K562 (cell line): ENCODE data around the gene ZNF609. TPM values are rescaled to one million over a fixed set of nuclear protein-coding genes. Genes with fewer than 3 reads are reported as not detected.

Experiments
- ARID1B ChIP-seq: fragments of 450-650 bp; IDR thresholded peaks from 2 replicates; pipeline ENCODE4 v1.6.1; 2016; ENCODE audit warnings: antibody characterized with exemption, mild to moderate bottlenecking, inconsistent platforms
- BRF1 ChIP-seq: IDR thresholded peaks from 3 replicates; pipeline ENCODE4 v1.6.1; 2011; ENCODE audit warnings: borderline replicate concordance, mild to moderate bottlenecking; ENCODE audit not compliant: insufficient read length; ENCODE audit errors: extremely low read depth
- ESRRA ChIP-seq: fragments of 450-650 bp; IDR thresholded peaks from 2 replicates; pipeline ENCODE4 v1.6.1; 2014; ENCODE audit warnings: low read depth, mild to moderate bottlenecking, moderate library complexity, borderline replicate concordance
- FOSL1 ChIP-seq: fragments of 200-800 bp; sonication (Bioruptor generic); conservative IDR thresholded peaks from 2 replicates; pipeline ENCODE4 v1.6.1; 2016; ENCODE audit warnings: missing genetic modification characterization, missing compliant biosample characterization
- FOXP1 ChIP-seq: sonication (generic); formaldehyde crosslinking; IDR thresholded peaks from 2 replicates; pipeline ENCODE4 v1.8.0; 2022; ENCODE audit warnings: mild to moderate bottlenecking, missing genetic modification reagents
- HNRNPUL1 ChIP-seq: fragments of 200-400 bp; formaldehyde crosslinking; IDR thresholded peaks from 2 replicates; pipeline ENCODE4 v1.6.1; 2017; ENCODE audit warnings: low read length
- IFI16 ChIP-seq: fragments of 250-450 bp; sonication (Bioruptor Pico); IDR thresholded peaks from 2 replicates; pipeline ENCODE4 v2.1.2; 2022; ENCODE audit warnings: mild to moderate bottlenecking, inconsistent platforms
- MCM5 ChIP-seq: fragments of 450-650 bp; IDR thresholded peaks from 2 replicates; pipeline ENCODE4 v1.6.1; 2016; ENCODE audit warnings: low read depth
- NFE2 ChIP-seq: IDR thresholded peaks from 2 replicates; pipeline ENCODE4 v1.6.1; 2014; ENCODE audit warnings: antibody characterized with exemption, low read depth
- NR2F6 ChIP-seq: fragments of 450-650 bp; formaldehyde crosslinking; IDR thresholded peaks from 2 replicates; pipeline ENCODE4 v1.4.0; 2020; ENCODE audit warnings: mild to moderate bottlenecking
- PML ChIP-seq: IDR thresholded peaks from 2 replicates; pipeline ENCODE4 v1.6.1; 2012; ENCODE audit warnings: low read length, inconsistent platforms
- SMARCE1 ChIP-seq: fragments of 450-650 bp; IDR thresholded peaks from 2 replicates; pipeline ENCODE4 v1.7.1; 2016; ENCODE audit warnings: mild to moderate bottlenecking
- STAT5A ChIP-seq: IDR thresholded peaks from 2 replicates; pipeline ENCODE4 v1.6.1; 2012; ENCODE audit warnings: low read length, inconsistent platforms, borderline replicate concordance
- TCF3 ChIP-seq: sonication (generic); formaldehyde crosslinking; IDR thresholded peaks from 2 replicates; pipeline ENCODE4 v1.4.0; 2020; ENCODE audit warnings: mild to moderate bottlenecking, missing genetic modification reagents
- TCFL5 ChIP-seq: fragments of 250-450 bp; sonication (Bioruptor Pico); conservative IDR thresholded peaks from 2 replicates; pipeline ENCODE4 v1.6.1; 2021; ENCODE audit warnings: mild to moderate bottlenecking, moderate library complexity, matching md5 sums
- THRAP3 ChIP-seq: fragments of 450-650 bp; IDR thresholded peaks from 2 replicates; pipeline ENCODE4 v1.6.1; 2016; ENCODE audit warnings: mild to moderate bottlenecking, inconsistent platforms, borderline replicate concordance
- ZNF140 ChIP-seq: fragments of 250-450 bp; sonication (Bioruptor Pico); IDR thresholded peaks from 2 replicates; pipeline ENCODE4 v1.8.0; 2021; ENCODE audit warnings: moderate library complexity, mild to moderate bottlenecking, inconsistent platforms
- ZNF586 ChIP-seq: fragments of 450-650 bp; formaldehyde crosslinking; conservative IDR thresholded peaks from 2 replicates; pipeline ENCODE4 v1.4.0; 2020; ENCODE audit warnings: mild to moderate bottlenecking, moderate library complexity
- ZNF764 ChIP-seq: fragments of 250-450 bp; sonication (Bioruptor Pico); IDR thresholded peaks from 2 replicates; pipeline ENCODE4 v1.4.0; 2020; ENCODE audit warnings: low read depth, mild to moderate bottlenecking, moderate library complexity
- ZNF778 ChIP-seq: fragments of 450-650 bp; formaldehyde crosslinking; IDR thresholded peaks from 2 replicates; pipeline ENCODE4 v1.4.0; 2020; ENCODE audit warnings: mild to moderate bottlenecking, moderate library complexity
- polyA plus RNA-seq, 8 experiments: library from polyadenylated mRNA; depleted of rRNA in 4 of 8; stranded (reverse) in 5 of 8; unstranded in 3 of 8; fragments of >200 nt; fragmentation: Nextera tagmentation in 2 of 8; fragmentation: Illumina TruSeq in 1 of 8; extraction: Ambion mirVana in 2 of 8; extraction: Trizol in 1 of 8; gene quantifications; 2 replicates each; pipeline versions ENCODE4 v1.2.1 to v1.2.3, GENCODE V29; 2011 to 2014; ENCODE audit warnings: inconsistent platforms in 1 of 8, missing spikeins in 1 of 8
- total RNA-seq, 7 experiments: library from RNA; depleted of rRNA in 6 of 7; stranded (reverse); fragments of >200 nt in 6 of 7; fragmentation: Illumina TruSeq in 2 of 7; extraction: Trizol in 2 of 7; gene quantifications; 2 replicates each; pipeline versions ENCODE4 v1.2.1 to v1.2.3, GENCODE V29; 2011 to 2021; ENCODE audit warnings: low replicate concordance in 1 of 7
- TF ChIP-seq, protein P1 (sequence below): fragments of 450-650 bp; conservative IDR thresholded peaks from 2 replicates; pipeline ENCODE4 v1.6.1; 2016; ENCODE audit warnings: missing genetic modification characterization, low read depth, mild to moderate bottlenecking, missing compliant biosample characterization, moderate library complexity
- TF ChIP-seq, protein P2 (sequence below): fragments of 200-800 bp; sonication (Bioruptor generic); IDR thresholded peaks from 2 replicates; pipeline ENCODE4 v1.6.1; 2016; ENCODE audit warnings: missing genetic modification characterization, missing compliant biosample characterization
- TF ChIP-seq, protein P3 (sequence below): fragments of 250-450 bp; sonication (Bioruptor Pico); IDR thresholded peaks from 2 replicates; pipeline ENCODE4 v1.5.1; 2021; ENCODE audit warnings: mild to moderate bottlenecking

Gene ZNF609
- total and polyA plus RNA-seq, 9 of the 15 experiments (the other 6 are each of a cell fraction or from before 2014, with no cell fraction given) = 3.0 to 38.7 (median 17.8) TPM

DNA sequence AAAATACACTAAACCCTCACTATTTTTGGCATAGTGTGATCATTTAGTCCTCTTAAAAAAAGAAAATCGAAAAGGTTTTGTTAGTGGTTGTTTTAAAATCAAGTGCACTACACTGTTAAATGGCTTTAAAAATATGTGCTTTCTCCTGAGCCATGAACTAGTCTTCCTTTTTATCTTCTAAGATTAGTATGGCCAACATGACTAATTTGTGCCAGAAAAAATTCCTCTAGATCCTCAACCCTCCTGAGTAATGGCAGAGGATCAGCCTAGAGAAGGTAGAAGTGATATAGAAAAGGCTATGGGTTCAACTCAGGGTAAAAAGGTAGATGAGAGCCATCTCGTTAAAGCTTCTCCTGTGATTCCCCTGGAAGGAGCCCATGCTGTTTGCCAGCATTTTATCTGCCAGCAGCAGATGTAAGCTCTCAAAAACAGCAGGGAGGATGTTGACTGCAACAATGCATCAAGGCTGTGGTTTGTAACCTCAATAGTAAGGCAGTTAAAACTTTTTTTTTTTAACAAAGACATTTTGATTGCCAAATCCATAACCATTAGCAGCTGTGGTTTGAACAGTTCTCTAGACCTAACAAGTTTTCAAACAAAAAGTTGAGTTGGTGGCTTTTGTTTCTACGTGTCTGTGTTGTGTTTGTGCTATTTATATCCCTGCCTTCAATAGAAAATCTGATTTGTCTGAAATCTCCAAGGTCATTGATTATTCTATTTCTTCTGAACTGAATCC is 30.2 kb upstream of the ZNF609 start (continued):
- TF ChIP-seq STAT5A = peak; percentile 74
- TF ChIP-seq, protein P1, sequence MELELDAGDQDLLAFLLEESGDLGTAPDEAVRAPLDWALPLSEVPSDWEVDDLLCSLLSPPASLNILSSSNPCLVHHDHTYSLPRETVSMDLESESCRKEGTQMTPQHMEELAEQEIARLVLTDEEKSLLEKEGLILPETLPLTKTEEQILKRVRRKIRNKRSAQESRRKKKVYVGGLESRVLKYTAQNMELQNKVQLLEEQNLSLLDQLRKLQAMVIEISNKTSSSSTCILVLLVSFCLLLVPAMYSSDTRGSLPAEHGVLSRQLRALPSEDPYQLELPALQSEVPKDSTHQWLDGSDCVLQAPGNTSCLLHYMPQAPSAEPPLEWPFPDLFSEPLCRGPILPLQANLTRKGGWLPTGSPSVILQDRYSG = no peak
- TF ChIP-seq NFE2 = 0 out of 2 replicates have a peak, but pooled peaks have one; percentile 11
- 0 out of 2 replicates have a peak, but pooled peaks have one; percentile 64 for TF ChIP-seq FOXP1 (CRISPR knock-in tag)
- TF ChIP-seq, protein P2, sequence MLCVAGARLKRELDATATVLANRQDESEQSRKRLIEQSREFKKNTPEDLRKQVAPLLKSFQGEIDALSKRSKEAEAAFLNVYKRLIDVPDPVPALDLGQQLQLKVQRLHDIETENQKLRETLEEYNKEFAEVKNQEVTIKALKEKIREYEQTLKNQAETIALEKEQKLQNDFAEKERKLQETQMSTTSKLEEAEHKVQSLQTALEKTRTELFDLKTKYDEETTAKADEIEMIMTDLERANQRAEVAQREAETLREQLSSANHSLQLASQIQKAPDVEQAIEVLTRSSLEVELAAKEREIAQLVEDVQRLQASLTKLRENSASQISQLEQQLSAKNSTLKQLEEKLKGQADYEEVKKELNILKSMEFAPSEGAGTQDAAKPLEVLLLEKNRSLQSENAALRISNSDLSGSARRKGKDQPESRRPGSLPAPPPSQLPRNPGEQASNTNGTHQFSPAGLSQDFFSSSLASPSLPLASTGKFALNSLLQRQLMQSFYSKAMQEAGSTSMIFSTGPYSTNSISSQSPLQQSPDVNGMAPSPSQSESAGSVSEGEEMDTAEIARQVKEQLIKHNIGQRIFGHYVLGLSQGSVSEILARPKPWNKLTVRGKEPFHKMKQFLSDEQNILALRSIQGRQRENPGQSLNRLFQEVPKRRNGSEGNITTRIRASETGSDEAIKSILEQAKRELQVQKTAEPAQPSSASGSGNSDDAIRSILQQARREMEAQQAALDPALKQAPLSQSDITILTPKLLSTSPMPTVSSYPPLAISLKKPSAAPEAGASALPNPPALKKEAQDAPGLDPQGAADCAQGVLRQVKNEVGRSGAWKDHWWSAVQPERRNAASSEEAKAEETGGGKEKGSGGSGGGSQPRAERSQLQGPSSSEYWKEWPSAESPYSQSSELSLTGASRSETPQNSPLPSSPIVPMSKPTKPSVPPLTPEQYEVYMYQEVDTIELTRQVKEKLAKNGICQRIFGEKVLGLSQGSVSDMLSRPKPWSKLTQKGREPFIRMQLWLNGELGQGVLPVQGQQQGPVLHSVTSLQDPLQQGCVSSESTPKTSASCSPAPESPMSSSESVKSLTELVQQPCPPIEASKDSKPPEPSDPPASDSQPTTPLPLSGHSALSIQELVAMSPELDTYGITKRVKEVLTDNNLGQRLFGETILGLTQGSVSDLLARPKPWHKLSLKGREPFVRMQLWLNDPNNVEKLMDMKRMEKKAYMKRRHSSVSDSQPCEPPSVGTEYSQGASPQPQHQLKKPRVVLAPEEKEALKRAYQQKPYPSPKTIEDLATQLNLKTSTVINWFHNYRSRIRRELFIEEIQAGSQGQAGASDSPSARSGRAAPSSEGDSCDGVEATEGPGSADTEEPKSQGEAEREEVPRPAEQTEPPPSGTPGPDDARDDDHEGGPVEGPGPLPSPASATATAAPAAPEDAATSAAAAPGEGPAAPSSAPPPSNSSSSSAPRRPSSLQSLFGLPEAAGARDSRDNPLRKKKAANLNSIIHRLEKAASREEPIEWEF (CRISPR knock-in tag) = peak; percentile 59; the same call in 1 of the 2 replicates
- TF ChIP-seq, protein P3, sequence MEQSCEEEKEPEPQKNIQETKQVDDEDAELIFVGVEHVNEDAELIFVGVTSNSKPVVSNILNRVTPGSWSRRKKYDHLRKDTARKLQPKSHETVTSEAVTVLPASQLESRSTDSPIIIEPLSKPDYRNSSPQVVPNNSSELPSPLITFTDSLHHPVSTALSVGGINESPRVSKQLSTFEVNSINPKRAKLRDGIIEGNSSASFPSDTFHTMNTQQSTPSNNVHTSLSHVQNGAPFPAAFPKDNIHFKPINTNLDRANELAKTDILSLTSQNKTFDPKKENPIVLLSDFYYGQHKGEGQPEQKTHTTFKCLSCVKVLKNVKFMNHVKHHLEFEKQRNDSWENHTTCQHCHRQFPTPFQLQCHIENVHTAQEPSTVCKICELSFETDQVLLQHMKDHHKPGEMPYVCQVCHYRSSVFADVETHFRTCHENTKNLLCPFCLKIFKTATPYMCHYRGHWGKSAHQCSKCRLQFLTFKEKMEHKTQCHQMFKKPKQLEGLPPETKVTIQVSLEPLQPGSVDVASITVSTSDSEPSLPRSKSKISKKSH (CRISPR knock-in tag) = no peak
- TF ChIP-seq MCM5 = no peak
- no peak for TF ChIP-seq ZNF140 (CRISPR knock-in tag)
- peak; percentile 67; the same call in 1 of the 2 replicates for TF ChIP-seq PML
- TF ChIP-seq TCFL5 = no peak
- peak; percentile 92 for TF ChIP-seq ARID1B
- TF ChIP-seq FOSL1 = peak; percentile 32; the same call in 1 of the 2 replicates
- TF ChIP-seq ZNF778 (CRISPR knock-in tag) = no peak
- TF ChIP-seq TCF3 (CRISPR knock-in tag) = peak; percentile 93
- no peak for TF ChIP-seq BRF1
- no peak for TF ChIP-seq NR2F6 (CRISPR knock-in tag)
- no peak for TF ChIP-seq ZNF586
- no peak for TF ChIP-seq IFI16 (CRISPR knock-in tag)
- TF ChIP-seq HNRNPUL1 = no peak
- TF ChIP-seq SMARCE1 = peak; percentile 78
- no peak for TF ChIP-seq ZNF764
- TF ChIP-seq ESRRA = peak; percentile 82; the same call in 1 of the 2 replicates
- TF ChIP-seq THRAP3 = no peak
